PFSK-1 (cell line): ENCODE measurements around the gene RASA3.

Experiments used
- FOXP2 ChIP-seq: optimal IDR thresholded peaks from 2 replicates; pipeline ENCODE3; 2011; ENCODE audit warnings: borderline replicate concordance, control low read depth, inconsistent platforms; ENCODE audit not compliant: insufficient read depth; ENCODE audit errors: extremely low read length, extremely low read depth
- POLR2AphosphoS5 ChIP-seq: IDR thresholded peaks from 2 replicates; pipeline ENCODE4 v1.6.1; 2012; ENCODE audit warnings: low read depth, mild to moderate bottlenecking, control low read depth, low read length, moderate library complexity
- REST ChIP-seq, 2 experiments: IDR thresholded peaks; 2 replicates each; pipeline versions ENCODE4 v1.6.1 to v1.8.0; 2011 to 2012; ENCODE audit warnings: low read depth in 2 of 2, low read length in 2 of 2, control low read depth in 1 of 2, inconsistent platforms in 1 of 2, mild to moderate bottlenecking in 1 of 2, moderate library complexity in 1 of 2; ENCODE audit not compliant: insufficient read depth in 1 of 2
- SIN3A ChIP-seq: IDR thresholded peaks from 2 replicates; pipeline ENCODE4 v1.6.1; 2012; ENCODE audit warnings: mild to moderate bottlenecking, low read length, moderate library complexity, borderline replicate concordance; ENCODE audit not compliant: insufficient read depth
- TAF1 ChIP-seq: IDR thresholded peaks from 2 replicates; pipeline ENCODE4 v1.6.1; 2012; ENCODE audit warnings: low read length, control low read depth, borderline replicate concordance; ENCODE audit not compliant: insufficient read depth

RASA3 gene

GRCh38 chr13:114166381-114167131 is 34.1 kb upstream of the RASA3 start:
- TF ChIP-seq FOXP2, result no peak
- TF ChIP-seq POLR2AphosphoS5, result no peak
- TF ChIP-seq SIN3A, result no peak
- TF ChIP-seq TAF1, result no peak
- no peak for TF ChIP-seq REST (IDR thresholded peaks at IDR 0.05; ENCODE audit: insufficient read depth in 1 of 2, low read depth in 2 of 2, low read length in 2 of 2)

GRCh38 chr13:114164681-114165429 is 32.4 kb upstream of the RASA3 start:
- TF ChIP-seq REST (IDR thresholded peaks at IDR 0.05; ENCODE audit: insufficient read depth in 1 of 2, low read depth in 2 of 2, low read length in 2 of 2) (no peak), FOXP2 (no peak), POLR2AphosphoS5 (no peak), TAF1 (no peak), SIN3A (no peak)

- TF ChIP-seq TAF1 (no peak), SIN3A (no peak), REST (IDR thresholded peaks at IDR 0.05; ENCODE audit: insufficient read depth in 1 of 2, low read depth in 2 of 2, low read length in 2 of 2) (no peak), FOXP2 (no peak), POLR2AphosphoS5 (no peak)
These were observed 31.6 kb upstream of the RASA3 start for GRCh38 chr13:114164053-114164452.

- TF ChIP-seq FOXP2 (no peak), REST (IDR thresholded peaks at IDR 0.05; ENCODE audit: insufficient read depth in 1 of 2, low read depth in 2 of 2, low read length in 2 of 2) (no peak)
These were observed 30.1 kb upstream of the RASA3 start for GRCh38 chr13:114162533-114162922.
